GM12865 (cell line): ENCODE results near the gene SRF.

ENCODE experiments used
- DNase-seq: peaks from one replicate; pipeline ENCODE4 v3.0.0; 2010; ENCODE audit warnings: low read depth
- H3K4me3 ChIP-seq: 2 replicates; pipeline ENCODE4 v1.5.1; 2011; ENCODE audit warnings: mild to moderate bottlenecking, low read depth, low read length, control low read depth
- CTCF ChIP-seq: IDR thresholded peaks from 2 replicates; pipeline ENCODE4 v1.5.1; 2011; ENCODE audit warnings: low read length, control low read depth, low read depth, inconsistent platforms; ENCODE audit not compliant: insufficient read depth; ENCODE audit errors: missing control alignments

The SRF gene

GRCh38 chr6:43229803-43230620 lies 58.9 kb downstream of the SRF start:
- H3K4me3 ChIP-seq, result peak overlapping the region; percentile 63
- no peak for TF ChIP-seq CTCF
- no peak for DNase-seq

GRCh38 chr6:43231053-43231452 lies 60.0 kb downstream of the SRF start:
- DNase-seq, result no peak
- no peak overlapping the region for H3K4me3 ChIP-seq
- TF ChIP-seq CTCF, result no peak
